B cell (primary cell): ENCODE data around the gene HSD17B12. TPM values are rescaled to one million over a fixed set of nuclear protein-coding genes. Genes with fewer than 3 reads are reported as not detected.

Experiments
- ATAC-seq: fragments of 200-7000 bp; cut with Tn5 transposase; one replicate; pipeline ENCODE4 v1.10.0; 2021; ENCODE audit warnings: low read depth, mild to moderate bottlenecking, moderate number of reproducible peaks, moderate library complexity
- CTCF ChIA-PET: fragments of 350-600 bp; sonication (Branson Sonifier 250); formaldehyde crosslinking; loops from one replicate; lab custom pipeline; 2021; ENCODE audit warnings: antibody characterized with exemption, inconsistent platforms; lab: Charles Lee
- POLR2A ChIA-PET: fragments of 350-600 bp; sonication (Branson Sonifier 250); formaldehyde crosslinking; loops from one replicate; lab custom pipeline; 2021; ENCODE audit warnings: antibody characterized with exemption; lab: Charles Lee
- DNase-seq: peaks from one replicate; pipeline ENCODE4 v3.0.0; 2013
- H2AFZ ChIP-seq: 2 replicates; pipeline ENCODE4 v1.6.1; 2012; ENCODE audit warnings: mild to moderate bottlenecking, low read depth, low read length; ENCODE audit not compliant: insufficient read depth, poor library complexity, severe bottlenecking
- H3K27ac ChIP-seq, 2 donors: 1 replicate in 1 of 2; 2 replicates in 1 of 2; pipeline ENCODE4 v1.5.1; 2012 to 2013; ENCODE audit warnings: low read length in 2 of 2, mild to moderate bottlenecking in 2 of 2, moderate library complexity in 1 of 2
- H3K27me3 ChIP-seq, 4 experiments: fragments of 200-600 bp in 1 of 4; sonication (generic) in 1 of 4; replicated peaks in 1 of 4; 1 replicate in 2 of 4; 2 replicates in 2 of 4; pipeline versions ENCODE4 v1.6.1 to v1.7.0; 2013 to 2016; ENCODE audit warnings: low read length in 3 of 4, mild to moderate bottlenecking in 2 of 4, mixed read lengths in 1 of 4, moderate library complexity in 1 of 4; ENCODE audit not compliant: insufficient read depth in 4 of 4, control insufficient read depth in 3 of 4; ENCODE audit errors: control extremely low read depth in 1 of 4
- H3K36me3 ChIP-seq, 2 experiments: replicated peaks in 1 of 2; 1 replicate in 1 of 2; 2 replicates in 1 of 2; pipeline versions ENCODE4 v1.6.1 to v1.7.1; 2013; ENCODE audit warnings: low read length in 1 of 2; ENCODE audit not compliant: insufficient read depth in 2 of 2, control insufficient read depth in 1 of 2; ENCODE audit errors: control extremely low read depth in 1 of 2, extremely low read depth in 1 of 2
- H3K4me1 ChIP-seq, 2 donors: fragments of 200-600 bp in 1 of 2; sonication (generic) in 1 of 2; 1 replicate in 1 of 2; 2 replicates in 1 of 2; pipeline versions ENCODE4 v1.5.1 to v1.6.1; 2013 to 2017; ENCODE audit warnings: low read length in 2 of 2; ENCODE audit not compliant: control insufficient read depth in 2 of 2, insufficient read depth in 2 of 2
- H3K4me2 ChIP-seq: replicated peaks from 2 replicates; pipeline ENCODE3; 2012; ENCODE audit warnings: mild to moderate bottlenecking, low read depth, low read length; ENCODE audit not compliant: poor library complexity, severe bottlenecking
- H3K4me3 ChIP-seq, 5 experiments: fragments of 200-600 bp in 1 of 5; sonication (generic) in 1 of 5; 1 replicate in 3 of 5; 2 replicates in 2 of 5; pipeline versions ENCODE4 v1.5.1 to v1.7.0; 2011 to 2016; ENCODE audit warnings: low read length in 4 of 5, mild to moderate bottlenecking in 4 of 5, low read depth in 2 of 5, control low read depth in 1 of 5, moderate library complexity in 1 of 5; ENCODE audit not compliant: insufficient read depth in 1 of 5; ENCODE audit errors: control extremely low read depth in 1 of 5, extremely low read depth in 1 of 5
- H3K79me2 ChIP-seq: fragments of 200-600 bp; sonication (generic); one replicate; pipeline ENCODE4 v1.6.0; 2016; ENCODE audit warnings: low read length; ENCODE audit not compliant: control insufficient read depth, insufficient read depth
- H3K9ac ChIP-seq: fragments of 200-600 bp; sonication (generic); 2 replicates; pipeline ENCODE4 v1.6.1; 2017; ENCODE audit warnings: mild to moderate bottlenecking, low read length, moderate library complexity
- H3K9me3 ChIP-seq, 3 donors: one replicate each; pipeline versions ENCODE4 v1.6.1 to v1.7.1; 2013; ENCODE audit warnings: low read length in 2 of 3; ENCODE audit not compliant: control insufficient read depth in 2 of 3, insufficient read depth in 1 of 3; ENCODE audit errors: control extremely low read depth in 1 of 3
- H4K20me1 ChIP-seq: 2 replicates; pipeline ENCODE4 v1.6.0; 2012; ENCODE audit warnings: mild to moderate bottlenecking, low read length; ENCODE audit not compliant: insufficient read depth, control insufficient read depth, poor library complexity, severe bottlenecking
- H3K27ac Mint-ChIP-seq: one replicate; pipeline ENCODE4 v1.8.0; 2021; ENCODE audit warnings: mixed read lengths
- H3K27me3 Mint-ChIP-seq: one replicate; pipeline ENCODE4 v1.8.0; 2021; ENCODE audit warnings: mixed read lengths
- H3K4me1 Mint-ChIP-seq: one replicate; pipeline ENCODE4 v1.8.0; 2021; ENCODE audit warnings: mixed read lengths
- H3K4me3 Mint-ChIP-seq: one replicate; pipeline ENCODE4 v1.8.0; 2021; ENCODE audit warnings: mixed read lengths
- H3K9me3 Mint-ChIP-seq: one replicate; pipeline ENCODE4 v1.8.0; 2022; ENCODE audit warnings: mixed read lengths; ENCODE audit not compliant: insufficient read depth
- EZH2 ChIP-seq: IDR thresholded peaks from 2 replicates; pipeline ENCODE4 v1.6.1; 2012; ENCODE audit warnings: borderline replicate concordance, low read depth, mild to moderate bottlenecking, moderate library complexity, low read length; ENCODE audit not compliant: insufficient read depth, poor library complexity, severe bottlenecking
- WGBS: methylation state at CpG from one replicate; pipeline ENCODE4 v1.1.5; 2013; ENCODE audit warnings: missing lambda C conversion rate; ENCODE audit not compliant: insufficient coverage; 5-methylcytosine and 5-hydroxymethylcytosine counted together
- intact Hi-C: fragments of 100-400 bp; cut with micrococcal nuclease; formaldehyde crosslinking; loops from one replicate; pipeline ENCODE4 v1.10.0; 2022
- polyA plus RNA-seq: library from polyadenylated mRNA; depleted of rRNA; stranded (reverse); fragments of >200 nt; gene quantifications from 2 replicates; pipeline ENCODE4 v1.2.3, GENCODE V29; 2012
- total RNA-seq, 2 donors: library from RNA; stranded (reverse); fragments of 120-200 nt in 1 of 2; gene quantifications; 1 replicate in 1 of 2; 2 replicates in 1 of 2; pipeline versions ENCODE4 v1.2.3 to v1.2.4, GENCODE V29; 2013 to 2022
- TF ChIP-seq, protein P1 (sequence below): fragments of 200-600 bp; IDR thresholded peaks from one replicate; pipeline ENCODE4 v1.8.0; 2022; ENCODE audit warnings: antibody characterized with exemption, mild to moderate bottlenecking

Gene HSD17B12
- total and polyA plus RNA-seq, 2 donors (not counting 1 experiment from before 2014, with no cell fraction given): 13.1 to 34.6 TPM

DNA sequence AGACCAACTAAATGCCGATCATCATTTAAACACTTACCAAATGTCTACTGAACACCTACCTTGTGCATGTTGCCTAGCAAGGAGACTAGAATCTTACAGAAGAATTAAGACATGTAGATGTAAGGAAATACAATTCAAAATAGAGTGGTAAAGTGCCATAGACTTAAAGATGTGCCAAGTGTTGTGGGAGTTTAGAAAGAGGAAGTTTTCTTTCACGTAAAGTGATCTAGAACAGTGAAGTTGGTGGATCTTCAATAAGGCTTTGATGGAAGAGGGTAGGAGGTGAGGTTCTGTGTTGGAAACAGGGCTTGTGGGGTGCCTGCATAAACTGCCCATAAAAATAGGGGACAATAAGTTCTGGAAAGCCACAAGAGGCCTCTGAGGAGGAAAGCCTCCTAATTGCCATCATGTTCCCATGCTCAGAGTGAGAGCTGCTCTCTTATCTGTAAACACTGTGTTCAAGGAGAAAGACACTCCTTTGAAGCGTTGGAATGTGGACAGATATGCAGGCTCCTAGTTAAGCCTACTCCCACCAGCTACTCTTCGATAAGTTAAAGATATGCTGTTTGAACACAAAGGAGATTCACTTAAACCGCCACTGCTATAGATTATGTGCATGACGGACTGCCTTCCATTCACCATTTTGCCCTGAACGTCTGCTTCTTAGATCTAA lies 66.7 kb downstream of the HSD17B12 start:
- no peak overlapping the region for H3K4me2 ChIP-seq
- no peak overlapping the region for H2AFZ ChIP-seq
- no peaks in the 10 kb centered on the region for H3K4me1 ChIP-seq
- H4K20me1 ChIP-seq: no peaks in the 10 kb centered on the region
- ChIA-PET CTCF (no interaction called here), POLR2A (no interaction called here)
- Mint-ChIP-seq H3K4me3 (no peak overlapping the region), H3K27me3 (no peaks in the 10 kb centered on the region), H3K4me1 (no peaks in the 10 kb centered on the region), H3K9me3 (peaks cover 5% of the 10 kb centered on the region), H3K27ac (no peak overlapping the region)
- peaks cover 1 to 12% (median 7%) of the 10 kb centered on the region in 3 donors for H3K9me3 ChIP-seq
- DNase-seq (no peak), ATAC-seq (no peak)
- peaks cover 6 to 10% of the 10 kb centered on the region in 2 experiments for H3K36me3 ChIP-seq
- H3K27me3 ChIP-seq: no peaks in the 10 kb centered on the region
- no peak for TF ChIP-seq EZH2
- TF ChIP-seq, protein P1, sequence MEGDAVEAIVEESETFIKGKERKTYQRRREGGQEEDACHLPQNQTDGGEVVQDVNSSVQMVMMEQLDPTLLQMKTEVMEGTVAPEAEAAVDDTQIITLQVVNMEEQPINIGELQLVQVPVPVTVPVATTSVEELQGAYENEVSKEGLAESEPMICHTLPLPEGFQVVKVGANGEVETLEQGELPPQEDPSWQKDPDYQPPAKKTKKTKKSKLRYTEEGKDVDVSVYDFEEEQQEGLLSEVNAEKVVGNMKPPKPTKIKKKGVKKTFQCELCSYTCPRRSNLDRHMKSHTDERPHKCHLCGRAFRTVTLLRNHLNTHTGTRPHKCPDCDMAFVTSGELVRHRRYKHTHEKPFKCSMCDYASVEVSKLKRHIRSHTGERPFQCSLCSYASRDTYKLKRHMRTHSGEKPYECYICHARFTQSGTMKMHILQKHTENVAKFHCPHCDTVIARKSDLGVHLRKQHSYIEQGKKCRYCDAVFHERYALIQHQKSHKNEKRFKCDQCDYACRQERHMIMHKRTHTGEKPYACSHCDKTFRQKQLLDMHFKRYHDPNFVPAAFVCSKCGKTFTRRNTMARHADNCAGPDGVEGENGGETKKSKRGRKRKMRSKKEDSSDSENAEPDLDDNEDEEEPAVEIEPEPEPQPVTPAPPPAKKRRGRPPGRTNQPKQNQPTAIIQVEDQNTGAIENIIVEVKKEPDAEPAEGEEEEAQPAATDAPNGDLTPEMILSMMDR: no peak
- H3K9ac ChIP-seq: no peak overlapping the region
- no peak overlapping the region for H3K4me3 ChIP-seq
- H3K27ac ChIP-seq: no peak overlapping the region
- no peaks in the 10 kb centered on the region for H3K79me2 ChIP-seq
- WGBS: 96% methylated on average over 4 of the region's 7 CpGs
- intact Hi-C loops: no loop called here

DNA sequence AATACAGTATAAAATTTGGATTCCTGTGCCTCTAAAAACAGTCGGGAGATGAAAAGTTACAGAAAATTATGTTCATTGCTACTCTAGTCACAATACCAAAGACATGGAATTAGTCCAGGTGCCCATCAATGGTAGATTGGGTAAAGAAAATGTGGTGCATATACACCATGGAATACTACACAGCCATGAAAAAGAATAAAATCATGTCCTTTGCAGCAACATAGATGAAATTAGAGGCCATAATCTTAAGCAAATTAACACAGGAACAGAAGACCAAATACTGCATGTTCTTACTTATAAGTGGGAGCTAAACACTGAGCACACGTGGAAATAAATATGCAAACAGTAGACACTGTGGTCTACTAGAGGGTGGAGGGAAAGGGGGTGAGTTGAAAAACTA lies 67.6 kb downstream of the HSD17B12 start:
- POLR2A ChIA-PET: no interaction called here
- peaks cover 5 to 10% of the 10 kb centered on the region in 2 experiments for H3K36me3 ChIP-seq
- CTCF ChIA-PET: no interaction called here
- H3K4me3 Mint-ChIP-seq: no peak overlapping the region
- no peaks in the 10 kb centered on the region for H4K20me1 ChIP-seq
- H3K27me3 Mint-ChIP-seq: no peaks in the 10 kb centered on the region
- H3K27ac Mint-ChIP-seq: no peak overlapping the region
- TF ChIP-seq EZH2: no peak
- TF ChIP-seq, protein P1: no peak
- H3K27ac ChIP-seq: no peak overlapping the region
- H3K9ac ChIP-seq: no peak overlapping the region
- ATAC-seq: no peak
- DNase-seq: no peak
- H3K4me1 Mint-ChIP-seq: no peaks in the 10 kb centered on the region
- no peaks in the 10 kb centered on the region for H3K27me3 ChIP-seq
- no peak overlapping the region for H3K4me3 ChIP-seq
- H3K9me3 ChIP-seq: peaks cover 1 to 12% (median 7%) of the 10 kb centered on the region in 3 donors
- H3K4me2 ChIP-seq: no peak overlapping the region
- H3K9me3 Mint-ChIP-seq: peaks cover 5% of the 10 kb centered on the region
- intact Hi-C loops: no loop called here
- no peaks in the 10 kb centered on the region for H3K79me2 ChIP-seq
- H3K4me1 ChIP-seq: no peaks in the 10 kb centered on the region
- no peak overlapping the region for H2AFZ ChIP-seq
- WGBS: no CpG with 5 or more reads among the region's 2 CpGs
